IMR-90 (cell line): Measurements from ENCODE around the gene LCN2. TPM values are rescaled to one million over a fixed set of nuclear protein-coding genes. Genes with fewer than 3 reads are reported as not detected.

Source experiments
- ATAC-seq: fragments of 200-7000 bp; cut with Tn5 transposase; 2 replicates; pipeline ENCODE4 v1.9.1; 2020; ENCODE audit warnings: low read depth, mild to moderate bottlenecking, moderate library complexity
- BruUV-seq: library from RNA; stranded (reverse); fragments of 400-500 nt; replicated peaks from 2 replicates; lab custom pipeline; 2021; lab: Mats Ljungman, UMichigan
- CTCF ChIA-PET: fragments of 300-600 bp; formaldehyde crosslinking; extraction: SDS; loops from one replicate; lab custom pipeline; 2021; ENCODE audit warnings: antibody characterized with exemption; lab: Yijun Ruan, JAX
- POLR2A ChIA-PET: fragments of 300-600 bp; sonication (Branson Sonifier 250); formaldehyde crosslinking; loops from one replicate; lab custom pipeline; 2022; ENCODE audit warnings: antibody characterized with exemption; ENCODE audit not compliant: unreplicated experiment; lab: Charles Lee
- DNase-seq: peaks from one replicate; pipeline ENCODE4 v3.0.0; 2013
- H2AFZ ChIP-seq: replicated peaks from 2 replicates; pipeline ENCODE3; 2013; ENCODE audit warnings: low read length, mild to moderate bottlenecking; ENCODE audit not compliant: poor library complexity
- H2AK5ac ChIP-seq: 2 replicates; pipeline ENCODE4 v1.6.1; 2013; ENCODE audit warnings: low read depth, low read length, inconsistent platforms
- H2AK9ac ChIP-seq: replicated peaks from 2 replicates; pipeline ENCODE3; 2013; ENCODE audit warnings: mild to moderate bottlenecking, low read depth, low read length, moderate library complexity; ENCODE audit not compliant: poor library complexity
- H2BK120ac ChIP-seq: 2 replicates; pipeline ENCODE4 v1.6.1; 2013; ENCODE audit warnings: low read depth, low read length, inconsistent platforms
- H2BK15ac ChIP-seq: 3 replicates; pipeline ENCODE4 v1.6.1; 2013; ENCODE audit warnings: low read depth, low read length, inconsistent platforms
- H2BK20ac ChIP-seq: 2 replicates; pipeline ENCODE4 v1.6.1; 2013; ENCODE audit warnings: low read depth, mild to moderate bottlenecking, inconsistent platforms, low read length, moderate library complexity
- H2BK5ac ChIP-seq: 2 replicates; pipeline ENCODE4 v1.6.1; 2013; ENCODE audit warnings: mild to moderate bottlenecking, low read depth, low read length, inconsistent platforms; ENCODE audit not compliant: poor library complexity, severe bottlenecking
- H3K14ac ChIP-seq: replicated peaks from 2 replicates; pipeline ENCODE4 v1.6.1; 2013; ENCODE audit warnings: low read depth, low read length, inconsistent platforms
- H3K18ac ChIP-seq: 2 replicates; pipeline ENCODE4 v1.6.1; 2013; ENCODE audit warnings: low read depth, low read length, control low read depth
- H3K23ac ChIP-seq: 2 replicates; pipeline ENCODE4 v1.6.1; 2013; ENCODE audit warnings: low read depth, low read length, inconsistent platforms
- H3K27ac ChIP-seq: 2 replicates; pipeline ENCODE4 v1.5.1; 2013; ENCODE audit warnings: mild to moderate bottlenecking, control low read depth, low read length; ENCODE audit not compliant: insufficient read depth
- H3K27me3 ChIP-seq: 2 replicates; pipeline ENCODE4 v1.6.1; 2013; ENCODE audit warnings: low read length; ENCODE audit not compliant: control insufficient read depth, insufficient read depth
- H3K36me3 ChIP-seq: 2 replicates; pipeline ENCODE4 v1.6.1; 2013; ENCODE audit warnings: low read length, mixed read lengths; ENCODE audit not compliant: control insufficient read depth, insufficient read depth
- H3K4ac ChIP-seq: 2 replicates; pipeline ENCODE4 v1.6.1; 2013; ENCODE audit warnings: low read depth, low read length, inconsistent platforms
- H3K4me1 ChIP-seq: 2 replicates; pipeline ENCODE4 v1.6.1; 2013; ENCODE audit warnings: low read length, mixed read lengths; ENCODE audit not compliant: control insufficient read depth, insufficient read depth
- H3K4me2 ChIP-seq: 2 replicates; pipeline ENCODE4 v1.6.1; 2013; ENCODE audit warnings: low read depth, mild to moderate bottlenecking, control low read depth, low read length, moderate library complexity
- H3K4me3 ChIP-seq: 2 replicates; pipeline ENCODE4 v1.5.1; 2013; ENCODE audit warnings: low read depth, mild to moderate bottlenecking, control low read depth, low read length, moderate library complexity; ENCODE audit not compliant: insufficient read depth
- H3K56ac ChIP-seq: 2 replicates; pipeline ENCODE4 v1.6.1; 2013; ENCODE audit warnings: low read length, inconsistent platforms; ENCODE audit not compliant: insufficient read depth; ENCODE audit errors: extremely low read depth
- H3K79me1 ChIP-seq, 2 experiments: 2 replicates each; pipeline ENCODE4 v1.6.1; 2013; ENCODE audit warnings: low read length in 2 of 2, inconsistent platforms in 1 of 2, low read depth in 1 of 2
- H3K9ac ChIP-seq: 2 replicates; pipeline ENCODE4 v1.6.1; 2013; ENCODE audit warnings: low read depth, low read length, control low read depth
- H3K9me1 ChIP-seq: 2 replicates; pipeline ENCODE4 v1.6.1; 2013; ENCODE audit warnings: low read length, inconsistent platforms; ENCODE audit not compliant: insufficient read depth
- H3K9me3 ChIP-seq: 2 replicates; pipeline ENCODE4 v1.6.1; 2013; ENCODE audit warnings: low read length; ENCODE audit not compliant: control insufficient read depth, insufficient read depth
- H4K20me1 ChIP-seq: 2 replicates; pipeline ENCODE4 v1.6.1; 2013; ENCODE audit warnings: low read length, inconsistent platforms; ENCODE audit not compliant: insufficient read depth
- H4K5ac ChIP-seq: 2 replicates; pipeline ENCODE4 v1.6.1; 2013; ENCODE audit warnings: mild to moderate bottlenecking, low read depth, low read length, control low read depth
- H4K8ac ChIP-seq, 2 experiments: 2 replicates each; pipeline ENCODE4 v1.6.1; 2013; ENCODE audit warnings: low read depth in 2 of 2, low read length in 2 of 2, control low read depth in 1 of 2, inconsistent platforms in 1 of 2
- H4K91ac ChIP-seq: 2 replicates; pipeline ENCODE4 v1.6.1; 2013; ENCODE audit warnings: low read depth, low read length, inconsistent platforms; ENCODE audit not compliant: insufficient read depth
- BHLHE40 ChIP-seq: fragments of 150-350 bp; IDR thresholded peaks from 2 replicates; pipeline ENCODE4 v1.6.1; 2016; ENCODE audit warnings: mild to moderate bottlenecking, low read depth, low read length
- CEBPB ChIP-seq: IDR thresholded peaks from 2 replicates; pipeline ENCODE4 v1.6.1; 2012; ENCODE audit warnings: low read depth, low read length, improper control_type of control experiment
- CHD1 ChIP-seq: IDR thresholded peaks from 2 replicates; pipeline ENCODE4 v1.6.1; 2012; ENCODE audit warnings: low read depth, low read length, improper control_type of control experiment
- CTCF ChIP-seq: conservative IDR thresholded peaks from 2 replicates; pipeline ENCODE4 v1.5.1; 2012; ENCODE audit warnings: mild to moderate bottlenecking, low read depth, low read length, improper control_type of control experiment
- ELK1 ChIP-seq: fragments of 150-350 bp; IDR thresholded peaks from 2 replicates; pipeline ENCODE4 v1.6.1; 2016; ENCODE audit warnings: low read depth, mild to moderate bottlenecking, low read length, moderate library complexity, borderline replicate concordance
- FOS ChIP-seq: fragments of 150-350 bp; IDR thresholded peaks from 2 replicates; pipeline ENCODE4 v1.6.1; 2016; ENCODE audit warnings: low read depth, low read length
- MAFK ChIP-seq: IDR thresholded peaks from 2 replicates; pipeline ENCODE4 v1.6.1; 2012; ENCODE audit warnings: low read depth, low read length, improper control_type of control experiment
- MAZ ChIP-seq: IDR thresholded peaks from 2 replicates; pipeline ENCODE4 v1.6.1; 2012; ENCODE audit warnings: low read depth, mild to moderate bottlenecking, low read length, improper control_type of control experiment, moderate library complexity, borderline replicate concordance
- MXI1 ChIP-seq: IDR thresholded peaks from 2 replicates; pipeline ENCODE4 v1.6.1; 2012; ENCODE audit warnings: low read depth, mild to moderate bottlenecking, low read length, moderate library complexity, borderline replicate concordance
- NFE2L2 ChIP-seq: fragments of 150-350 bp; IDR thresholded peaks from 2 replicates; pipeline ENCODE4 v1.6.1; 2016; ENCODE audit warnings: low read depth, mild to moderate bottlenecking, low read length
- POLR2A ChIP-seq: IDR thresholded peaks from 2 replicates; pipeline ENCODE4 v1.6.1; 2012; ENCODE audit warnings: mild to moderate bottlenecking, low read depth, low read length
- RAD21 ChIP-seq: IDR thresholded peaks from 2 replicates; pipeline ENCODE4 v1.6.1; 2012; ENCODE audit warnings: low read length, improper control_type of control experiment
- RCOR1 ChIP-seq: IDR thresholded peaks from 2 replicates; pipeline ENCODE4 v1.6.1; 2012; ENCODE audit warnings: mild to moderate bottlenecking, low read length, improper control_type of control experiment; ENCODE audit not compliant: insufficient replicate concordance
- RFX5 ChIP-seq: IDR thresholded peaks from 2 replicates; pipeline ENCODE4 v1.8.0; 2012; ENCODE audit warnings: low read depth, mild to moderate bottlenecking, low read length, moderate library complexity
- SMC3 ChIP-seq: fragments of 150-350 bp; IDR thresholded peaks from 2 replicates; pipeline ENCODE4 v1.6.1; 2016; ENCODE audit warnings: low read depth, mild to moderate bottlenecking, antibody characterized with exemption, low read length, moderate library complexity
- USF2 ChIP-seq: fragments of 150-350 bp; IDR thresholded peaks from 2 replicates; pipeline ENCODE4 v1.6.1; 2017; ENCODE audit warnings: mild to moderate bottlenecking, antibody characterized with exemption, low read length, low read depth
- WGBS, 2 experiments: methylation state at CpG; one replicate each; pipeline versions ENCODE4 v1.1.5 to v1.1.7; 2013; ENCODE audit warnings: missing lambda C conversion rate in 2 of 2; ENCODE audit not compliant: insufficient read length in 1 of 2; ENCODE audit errors: extremely low coverage in 2 of 2; 5-methylcytosine and 5-hydroxymethylcytosine counted together
- dilution Hi-C: fragments of 300-500 bp; cut with HindIII; formaldehyde crosslinking; loops from one replicate; pipeline ENCODE4 v1.14.3; 2018; ENCODE audit warnings: low sequenced_read_pairs; ENCODE audit not compliant: unreplicated experiment
- in situ Hi-C: fragments of 300-500 bp; cut with MboI; formaldehyde crosslinking; loops from 3 replicates; pipeline ENCODE4 v1.14.3; 2019; ENCODE audit warnings: low sequenced_read_pairs, inconsistent platforms, mixed read lengths
- intact Hi-C: fragments of 100-400 bp; cut with micrococcal nuclease; formaldehyde crosslinking; loops from 2 replicates; pipeline ENCODE4 v1.10.0; 2022
- polyA plus RNA-seq, 3 experiments: library from polyadenylated mRNA; depleted of rRNA; stranded (reverse); fragments of >200 nt; gene quantifications; 2 replicates each; pipeline ENCODE4 v1.2.3, GENCODE V29; 2012; ENCODE audit warnings: low replicate concordance in 1 of 3
- total RNA-seq: library from RNA; depleted of rRNA; stranded (reverse); fragments of >200 nt; gene quantifications from 2 replicates; pipeline ENCODE4 v1.2.3, GENCODE V29; 2012

The LCN2 gene
- total and polyA plus RNA-seq, 2 of the 4 experiments (the other 2 are of a cell fraction), result not detected

GRCh38 chr9:128145951-128146351 lies 3.3 kb upstream of the LCN2 start:
- H2BK15ac ChIP-seq, result no peak overlapping the region
- H4K8ac ChIP-seq, result no peak overlapping the region
- DNase-seq, result no peak
- H3K4me3 ChIP-seq, result no peak overlapping the region
- TF ChIP-seq ELK1, result no peak
- no peak for TF ChIP-seq NFE2L2
- no peak for TF ChIP-seq CHD1
- TF ChIP-seq CTCF, result no peak
- TF ChIP-seq USF2, result no peak
- TF ChIP-seq RCOR1, result no peak
- TF ChIP-seq MAZ, result no peak
- no peak for TF ChIP-seq MXI1
- no peak for TF ChIP-seq POLR2A
- TF ChIP-seq SMC3, result no peak
- no peak for TF ChIP-seq BHLHE40
- no peak for TF ChIP-seq MAFK
- no peak for TF ChIP-seq RAD21
- no peak for TF ChIP-seq CEBPB
- no peak for TF ChIP-seq FOS
- no peak for TF ChIP-seq RFX5
- no peak overlapping the region for H2AFZ ChIP-seq
- H3K9me1 ChIP-seq, result 0 out of 2 replicates have a peak, but pooled peaks cover 2% of the 10 kb centered on the region
- H4K5ac ChIP-seq, result no peak overlapping the region
- in situ Hi-C loops, result no loop called here
- no TSS peak for BruUV-seq
- H3K18ac ChIP-seq, result no peak overlapping the region
- H3K4ac ChIP-seq, result no peak overlapping the region
- H3K4me2 ChIP-seq, result no peak overlapping the region
- no peak overlapping the region for H3K23ac ChIP-seq
- no peak overlapping the region for H3K14ac ChIP-seq
- H2BK5ac ChIP-seq, result no peak overlapping the region
- ChIA-PET POLR2A (no interaction called here), CTCF (no interaction called here)
- H2BK120ac ChIP-seq, result no peak overlapping the region
- WGBS, 2 experiments, result 59% methylated on average over 6 of the region's 13 CpGs; no CpG with 5 or more reads in 1 of the 2 experiments
- no peak overlapping the region for H2AK9ac ChIP-seq
- no peaks in the 10 kb centered on the region for H3K9me3 ChIP-seq
- ATAC-seq, result no peak
- peaks cover 8% of the 10 kb centered on the region; the same call in 1 of the 2 replicates for H3K27me3 ChIP-seq
- H3K9ac ChIP-seq, result no peak overlapping the region
- no peaks in the 10 kb centered on the region for H3K36me3 ChIP-seq
- no peak overlapping the region for H3K56ac ChIP-seq
- intact Hi-C loops, result no loop called here
- no peak overlapping the region for H2BK20ac ChIP-seq
- H2AK5ac ChIP-seq, result no peak overlapping the region
- dilution Hi-C loops, result no loop called here
- H3K79me1 ChIP-seq, result no peaks in the 10 kb centered on the region
- H4K91ac ChIP-seq, result no peak overlapping the region
- H3K4me1 ChIP-seq, result no peaks in the 10 kb centered on the region
- H3K27ac ChIP-seq, result no peak overlapping the region
- H4K20me1 ChIP-seq, result no peaks in the 10 kb centered on the region; the same call in 1 of the 2 replicates
